Measurements from ENCODE around the gene SRSF10. TPM values are rescaled to one million over a fixed set of nuclear protein-coding genes. Genes with fewer than 3 reads are reported as not detected.
"Not testable (repeated sequence)": the region's sequence is repeated elsewhere in the genome, so short reads cannot be mapped to it uniquely, and the experiment has no call there.

SRSF10 gene
- total RNA-seq, 1 donor from 2014 or later, result 192 TPM

GRCh38 chr1:24010650-24011049, 30.5 kb upstream of the SRSF10 start:
- H3K27ac Mint-ChIP-seq, result no peak overlapping the region
- ATAC-seq (ENCODE audit: low read depth), result no peak
- H3K4me1 Mint-ChIP-seq, result no peaks in the 10 kb centered on the region
- intact Hi-C loops (cut with micrococcal nuclease), result no loop called here
- no peaks in the 10 kb centered on the region for H3K9me3 Mint-ChIP-seq
- no peak for DNase-seq
- no peak overlapping the region for H3K4me3 Mint-ChIP-seq
- H3K36me3 Mint-ChIP-seq (ENCODE audit: low read depth), result no peaks in the 10 kb centered on the region
- ChIA-PET CTCF (no interaction called here), POLR2A (no interaction called here)
- H3K27me3 Mint-ChIP-seq, result peaks cover 22% of the 10 kb centered on the region
- no peak for TF ChIP-seq CTCF (IDR thresholded peaks at IDR 0.05)

GRCh38 chr1:24009406-24009805, 29.3 kb upstream of the SRSF10 start:
- CTCF ChIA-PET, result no interaction called here
- ATAC-seq (ENCODE audit: low read depth) (no peak), DNase-seq (no peak)
- Mint-ChIP-seq H3K27me3 (peaks cover 17% of the 10 kb centered on the region), H3K9me3 (no peaks in the 10 kb centered on the region), H3K4me3 (no peak overlapping the region), H3K4me1 (no peaks in the 10 kb centered on the region), H3K36me3 (ENCODE audit: low read depth) (no peaks in the 10 kb centered on the region), H3K27ac (no peak overlapping the region)
- TF ChIP-seq CTCF (IDR thresholded peaks at IDR 0.05), result no peak
- intact Hi-C loops (cut with micrococcal nuclease), result no loop called here
- POLR2A ChIA-PET, result no interaction called here

- H3K27ac Mint-ChIP-seq; H3K36me3 Mint-ChIP-seq (ENCODE audit: low read depth); H3K4me3 Mint-ChIP-seq; ATAC-seq (ENCODE audit: low read depth); H3K9me3 Mint-ChIP-seq; DNase-seq; intact Hi-C loops (cut with micrococcal nuclease); POLR2A ChIA-PET; CTCF ChIA-PET; H3K4me1 Mint-ChIP-seq: not testable (repeated sequence)
- peaks cover 14% of the 10 kb centered on the region for H3K27me3 Mint-ChIP-seq
Observed at GRCh38 chr1:24008574-24009184, 28.6 kb upstream of the SRSF10 start.

GRCh38 chr1:24007079-24007478, 27.0 kb upstream of the SRSF10 start:
- ATAC-seq (ENCODE audit: low read depth) (no peak), DNase-seq (no peak)
- peaks cover 10% of the 10 kb centered on the region for H3K27me3 Mint-ChIP-seq
- TF ChIP-seq CTCF (IDR thresholded peaks at IDR 0.05), result no peak
- no peak overlapping the region for H3K27ac Mint-ChIP-seq
- ChIA-PET CTCF (no interaction called here), POLR2A (interaction anchor here (0.6 kb wide), 1 partner anchor 14 kb away, joined by 3 read pairs; no protein-coding TSS in a partner anchor)
- H3K4me1 Mint-ChIP-seq, result peaks cover 8% of the 10 kb centered on the region
- intact Hi-C loops (cut with micrococcal nuclease), result no loop called here
- H3K9me3 Mint-ChIP-seq, result no peaks in the 10 kb centered on the region
- H3K4me3 Mint-ChIP-seq, result no peak overlapping the region
- no peaks in the 10 kb centered on the region for H3K36me3 Mint-ChIP-seq (ENCODE audit: low read depth)

GRCh38 chr1:24005163-24005562, 25.0 kb upstream of the SRSF10 start:
- intact Hi-C loops (cut with micrococcal nuclease), result no loop called here
- Mint-ChIP-seq H3K4me1 (peaks cover 8% of the 10 kb centered on the region), H3K27ac (no peak overlapping the region), H3K36me3 (ENCODE audit: low read depth) (no peaks in the 10 kb centered on the region), H3K9me3 (no peaks in the 10 kb centered on the region), H3K4me3 (no peak overlapping the region), H3K27me3 (peaks cover 6% of the 10 kb centered on the region)
- no peak for ATAC-seq (ENCODE audit: low read depth)
- POLR2A ChIA-PET, result no interaction called here
- TF ChIP-seq CTCF (IDR thresholded peaks at IDR 0.05), result no peak
- CTCF ChIA-PET, result no interaction called here
- no peak for DNase-seq

GRCh38 chr1:24004132-24004531, 24.0 kb upstream of the SRSF10 start:
- peaks cover 8% of the 10 kb centered on the region for H3K4me1 Mint-ChIP-seq
- ChIA-PET CTCF (interaction anchor here (1.3 kb wide), 1 partner anchor 24 kb away, joined by 3 read pairs; no protein-coding TSS in a partner anchor), POLR2A (interaction anchor here (0.6 to 1.3 kb wide), 2 partner anchors 24 to 582 kb away, joined by 5 read pairs; partner anchors contain the start of gene SRSF10)
- no peak for TF ChIP-seq CTCF (IDR thresholded peaks at IDR 0.05)
- H3K27me3 Mint-ChIP-seq, result peaks cover 6% of the 10 kb centered on the region
- intact Hi-C loops (cut with micrococcal nuclease), result no loop called here
- no peak for DNase-seq
- H3K4me3 Mint-ChIP-seq, result no peak overlapping the region
- no peak for ATAC-seq (ENCODE audit: low read depth)
- no peaks in the 10 kb centered on the region for H3K9me3 Mint-ChIP-seq
- H3K27ac Mint-ChIP-seq, result no peak overlapping the region
- no peaks in the 10 kb centered on the region for H3K36me3 Mint-ChIP-seq (ENCODE audit: low read depth)
